Fibroblast of villous mesenchyme (primary cell): ENCODE results near the gene UPB1. TPM values are rescaled to one million over a fixed set of nuclear protein-coding genes. Genes with fewer than 3 reads are reported as not detected.

ENCODE experiments used
- DNase-seq: peaks from one replicate; pipeline ENCODE4 v3.0.0-alpha.2; 2010; ENCODE audit warnings: low read depth
- H3K4me3 ChIP-seq: 2 replicates; pipeline ENCODE4 v1.5.1; 2011; ENCODE audit warnings: low read depth, mild to moderate bottlenecking, low read length
- CTCF ChIP-seq: IDR thresholded peaks from 2 replicates; pipeline ENCODE4 v1.5.1; 2012; ENCODE audit warnings: low read depth, mild to moderate bottlenecking, low read length; ENCODE audit not compliant: insufficient read depth
- total RNA-seq: library from RNA; depleted of rRNA; stranded (reverse); fragments of >200 nt; gene quantifications from 2 replicates; pipeline ENCODE4 v1.2.3, GENCODE V29; 2012

The UPB1 gene
- total RNA-seq, 1 donor, result under 0.01 TPM

DNA sequence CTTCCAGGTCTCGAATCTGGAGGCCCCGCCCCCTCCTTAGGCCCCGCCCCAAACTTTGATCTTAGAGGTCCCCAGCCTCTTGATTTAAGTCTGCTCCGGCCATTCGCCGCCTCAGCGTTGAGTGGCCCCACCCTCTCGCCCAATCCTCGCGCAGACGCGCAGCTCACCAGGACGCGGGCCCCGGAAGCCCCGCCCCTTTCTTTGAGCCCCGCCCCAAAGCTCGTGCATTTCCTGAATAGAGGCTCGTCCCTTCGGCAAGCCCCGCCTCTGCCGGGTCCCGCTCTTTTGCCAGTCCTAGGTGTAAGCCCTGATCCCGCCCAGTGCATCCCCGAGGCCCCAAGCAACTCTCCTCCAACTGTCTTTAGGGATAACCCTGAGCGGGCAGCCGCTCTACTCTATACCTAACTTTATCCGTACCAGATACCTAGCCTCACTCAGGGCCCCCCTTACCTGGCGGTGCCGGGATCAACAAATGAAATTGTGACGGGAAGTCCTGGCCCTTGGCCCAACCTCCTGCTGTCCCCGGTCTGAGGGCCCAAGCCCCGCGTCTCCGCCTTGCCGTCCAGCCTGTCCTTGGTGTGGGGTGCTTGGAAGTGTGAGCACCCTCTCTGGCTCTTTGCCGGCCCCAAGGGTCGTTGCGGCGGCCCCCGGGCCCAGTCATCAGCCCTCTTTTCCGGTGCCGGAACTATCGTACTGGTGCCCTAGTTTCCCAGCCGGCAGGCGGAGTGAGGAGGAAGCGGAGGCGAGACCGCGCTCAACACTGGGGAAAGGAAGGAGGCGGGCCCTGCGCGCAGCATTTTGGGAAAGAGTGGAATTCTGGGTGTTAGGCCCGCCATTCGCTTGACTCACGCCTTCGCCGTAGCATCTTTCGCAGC, 60.3 kb downstream of the UPB1 start, which contains the start of gene SNRPD3:
SNRPD3 (plus strand) TSS at position 835 of the 875 bp plus-strand sequence. CDS start 1,676 bp downstream, outside the sequence.
- TF ChIP-seq CTCF, result peak; percentile 16
- DNase-seq, result peak; percentile 99
- peak within 1 kb of the TSS; percentile 100 for H3K4me3 ChIP-seq

DNA sequence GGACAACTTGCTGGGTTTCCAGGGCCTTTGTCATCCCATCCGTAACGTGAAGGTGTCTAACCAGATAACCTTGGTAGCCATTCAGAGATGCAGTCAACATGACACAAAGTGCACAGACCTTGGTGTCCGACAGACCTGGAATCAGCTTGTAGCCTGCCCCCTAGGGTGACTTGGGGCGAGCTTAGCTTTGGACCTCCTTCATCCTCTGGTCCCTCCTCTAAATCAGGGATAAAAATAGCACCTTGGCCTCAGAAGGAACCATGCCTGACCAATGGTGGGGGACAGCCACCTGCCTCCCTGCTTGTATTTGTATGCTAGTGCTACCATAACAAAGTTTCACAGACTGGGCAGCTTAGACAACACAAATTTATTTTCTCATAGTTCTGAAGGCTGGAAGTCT, 64.3 kb downstream of the UPB1 start:
- no peak for TF ChIP-seq CTCF
- no peak overlapping the region for H3K4me3 ChIP-seq
- no peak for DNase-seq

- no peak overlapping the region for H3K4me3 ChIP-seq
- TF ChIP-seq CTCF, result no peak
- DNase-seq, result no peak
Observed at GRCh38 chr22:24563246-24563645, 68.1 kb downstream of the UPB1 start.

DNA sequence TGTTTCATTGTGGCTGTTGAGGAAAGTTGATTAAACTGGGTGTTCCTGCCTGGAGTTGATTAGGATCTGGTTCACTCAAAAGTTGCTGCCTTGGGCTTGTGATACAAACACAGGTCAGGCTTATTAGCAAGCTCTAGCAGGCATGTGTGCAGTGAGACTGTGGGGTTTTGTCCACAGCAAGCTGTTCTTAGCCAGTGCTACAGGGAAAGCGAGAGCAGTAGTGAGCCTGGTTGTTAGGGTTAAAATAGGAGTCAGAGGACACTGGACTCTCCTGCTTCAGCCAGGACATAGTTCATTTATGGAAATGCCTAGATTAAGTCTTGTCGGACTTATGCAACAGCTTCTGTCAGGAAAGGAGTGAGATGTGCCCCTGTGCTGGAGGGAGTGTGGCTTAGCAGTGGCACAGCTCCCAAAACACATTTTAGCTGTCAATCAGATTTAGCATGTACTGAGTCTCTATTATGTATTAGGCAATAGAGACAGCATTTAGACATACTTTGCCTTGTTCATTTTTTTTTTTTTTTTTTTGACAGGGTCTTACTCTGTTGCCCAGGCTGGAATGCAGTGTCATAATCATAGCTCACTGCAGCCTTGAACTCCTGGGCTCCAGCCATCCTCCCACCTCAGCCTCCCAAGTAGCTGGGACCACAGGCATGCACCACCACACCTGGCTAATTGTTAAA, 69.4 kb downstream of the UPB1 start:
- TF ChIP-seq CTCF, result no peak
- no peak overlapping the region for H3K4me3 ChIP-seq
- peak; percentile 81 for DNase-seq

GRCh38 chr22:24565077-24565476, 69.9 kb downstream of the UPB1 start:
- no peak for TF ChIP-seq CTCF
- no peak overlapping the region for H3K4me3 ChIP-seq
- no peak for DNase-seq

DNA sequence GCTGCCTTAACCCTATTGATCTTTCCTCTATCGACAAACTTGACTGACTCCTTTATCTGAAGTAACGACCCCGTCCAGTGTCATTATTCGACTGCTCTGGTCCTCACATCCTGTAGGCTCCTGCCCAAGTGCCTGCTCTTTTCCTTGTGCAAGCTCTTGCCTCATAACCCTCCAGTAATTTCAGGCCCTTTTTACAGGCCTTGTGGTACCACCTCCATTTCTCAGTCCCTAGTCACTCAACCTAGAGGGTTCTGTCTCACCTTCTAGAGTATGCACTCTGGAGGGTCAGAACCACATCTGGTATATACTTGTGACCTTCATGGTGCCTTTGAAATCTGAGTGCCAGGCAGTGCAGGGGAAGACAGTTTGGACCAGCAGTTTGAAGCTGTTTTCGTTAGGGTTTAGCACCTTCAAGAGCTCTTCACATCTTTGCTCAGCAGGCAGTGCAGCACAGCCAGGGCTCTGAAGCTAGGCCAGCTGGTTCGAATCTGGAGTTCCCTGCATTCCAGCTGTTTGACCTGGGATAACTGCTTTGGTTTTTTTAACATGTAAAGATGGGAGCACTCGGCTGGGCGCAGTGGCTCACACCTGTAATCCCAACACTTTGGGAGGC, 71.9 kb downstream of the UPB1 start:
- TF ChIP-seq CTCF, result no peak
- H3K4me3 ChIP-seq, result no peak overlapping the region
- peak; percentile 28 for DNase-seq
